ENCODE data around the gene USE1.

USE1 gene

GRCh38 chr19:17192751-17193150, 22.4 kb upstream of the USE1 start:
- H4K12ac ChIP-seq (ENCODE audit: low read depth, low read length), result no peak overlapping the region
- no peaks in the 10 kb centered on the region for H3K79me1 ChIP-seq (ENCODE audit: low read length)
- no peaks in the 10 kb centered on the region for H3K79me2 ChIP-seq (ENCODE audit: control insufficient read depth, insufficient read depth, low read length, poor library complexity)
- H2BK5ac ChIP-seq (ENCODE audit: low read depth, low read length, poor library complexity), result no peak overlapping the region
- H3K4me1 ChIP-seq (ENCODE audit: control insufficient read depth in 1 of 2, insufficient read depth in 2 of 2, low read length in 2 of 2), result no peaks in the 10 kb centered on the region
- H3K23ac ChIP-seq (ENCODE audit: low read length), result no peak overlapping the region
- H3K9me3 ChIP-seq (ENCODE audit: insufficient read depth, low read depth, low read length), result peaks cover 2% of the 10 kb centered on the region
- H3K36me3 ChIP-seq (ENCODE audit: control insufficient read depth in 1 of 2, insufficient read depth in 2 of 2, low read length in 2 of 2), result peaks cover 67 to 77% of the 10 kb centered on the region in 2 experiments
- no peak overlapping the region for H2AK5ac ChIP-seq (ENCODE audit: low read length)
- no peak overlapping the region for H3K14ac ChIP-seq (ENCODE audit: low read length)
- no CpG with 5 or more reads among the region's 26 CpGs for WGBS (ENCODE audit: extremely low coverage, insufficient coverage, insufficient read length)
- no peak overlapping the region for H4K8ac ChIP-seq (ENCODE audit: low read depth, low read length)
- DNase-seq, result no peak
- H3K4me2 ChIP-seq (ENCODE audit: low read length), result no peak overlapping the region
- no peak overlapping the region for H4K91ac ChIP-seq (ENCODE audit: low read depth, low read length)
- no peak overlapping the region for H2BK12ac ChIP-seq (ENCODE audit: low read length)
- no peak overlapping the region for H2AFZ ChIP-seq (ENCODE audit: insufficient read depth, low read length, poor library complexity)
- no peak overlapping the region for H2BK120ac ChIP-seq (ENCODE audit: insufficient read depth, low read length, poor library complexity)
- no peak overlapping the region for H3K9ac ChIP-seq (ENCODE audit: low read length)
- no peak overlapping the region for H3K18ac ChIP-seq (ENCODE audit: low read length)
- H3K27ac ChIP-seq (ENCODE audit: low read depth, low read length), result no peak overlapping the region
- H3K4ac ChIP-seq (ENCODE audit: low read depth, low read length), result no peak overlapping the region
- no peaks in the 10 kb centered on the region for H3K27me3 ChIP-seq (ENCODE audit: insufficient read depth, low read length)
- H3K4me3 ChIP-seq (ENCODE audit: low read depth, low read length), result no peak overlapping the region

- H3K27ac ChIP-seq (ENCODE audit: low read depth, low read length), result no peak overlapping the region
- DNase-seq, result no peak
- H2BK12ac ChIP-seq (ENCODE audit: low read length), result no peak overlapping the region
- H4K12ac ChIP-seq (ENCODE audit: low read depth, low read length), result no peak overlapping the region
- H3K4me1 ChIP-seq (ENCODE audit: control insufficient read depth in 1 of 2, insufficient read depth in 2 of 2, low read length in 2 of 2), result no peaks in the 10 kb centered on the region
- no peaks in the 10 kb centered on the region for H3K79me2 ChIP-seq (ENCODE audit: control insufficient read depth, insufficient read depth, low read length, poor library complexity)
- H3K9ac ChIP-seq (ENCODE audit: low read length), result no peak overlapping the region
- no peak overlapping the region for H4K8ac ChIP-seq (ENCODE audit: low read depth, low read length)
- H3K23ac ChIP-seq (ENCODE audit: low read length), result no peak overlapping the region
- H2AK5ac ChIP-seq (ENCODE audit: low read length), result no peak overlapping the region
- peaks cover 71 to 76% of the 10 kb centered on the region in 2 experiments for H3K36me3 ChIP-seq (ENCODE audit: control insufficient read depth in 1 of 2, insufficient read depth in 2 of 2, low read length in 2 of 2)
- H3K4me2 ChIP-seq (ENCODE audit: low read length), result no peak overlapping the region
- H3K4me3 ChIP-seq (ENCODE audit: low read depth, low read length), result no peak overlapping the region
- WGBS (ENCODE audit: extremely low coverage, insufficient coverage, insufficient read length), result no CpG with 5 or more reads among the region's 16 CpGs
- H4K91ac ChIP-seq (ENCODE audit: low read depth, low read length), result no peak overlapping the region
- no peaks in the 10 kb centered on the region for H3K27me3 ChIP-seq (ENCODE audit: insufficient read depth, low read length)
- H3K9me3 ChIP-seq (ENCODE audit: insufficient read depth, low read depth, low read length), result peaks cover 2% of the 10 kb centered on the region
- no peak overlapping the region for H2BK5ac ChIP-seq (ENCODE audit: low read depth, low read length, poor library complexity)
- no peaks in the 10 kb centered on the region for H3K79me1 ChIP-seq (ENCODE audit: low read length)
- no peak overlapping the region for H2AFZ ChIP-seq (ENCODE audit: insufficient read depth, low read length, poor library complexity)
- H2BK120ac ChIP-seq (ENCODE audit: insufficient read depth, low read length, poor library complexity), result no peak overlapping the region
- H3K14ac ChIP-seq (ENCODE audit: low read length), result no peak overlapping the region
- no peak overlapping the region for H3K4ac ChIP-seq (ENCODE audit: low read depth, low read length)
- no peak overlapping the region for H3K18ac ChIP-seq (ENCODE audit: low read length)
Measured at GRCh38 chr19:17194608-17195007, 20.5 kb upstream of the USE1 start.

GRCh38 chr19:17195106-17195505, 20.1 kb upstream of the USE1 start:
- no peaks in the 10 kb centered on the region for H3K79me1 ChIP-seq (ENCODE audit: low read length)
- H3K4me3 ChIP-seq (ENCODE audit: low read depth, low read length), result no peak overlapping the region
- no peaks in the 10 kb centered on the region for H3K4me1 ChIP-seq (ENCODE audit: control insufficient read depth in 1 of 2, insufficient read depth in 2 of 2, low read length in 2 of 2)
- no peak overlapping the region for H3K9ac ChIP-seq (ENCODE audit: low read length)
- no peaks in the 10 kb centered on the region for H3K79me2 ChIP-seq (ENCODE audit: control insufficient read depth, insufficient read depth, low read length, poor library complexity)
- peaks cover 73 to 75% of the 10 kb centered on the region in 2 experiments for H3K36me3 ChIP-seq (ENCODE audit: control insufficient read depth in 1 of 2, insufficient read depth in 2 of 2, low read length in 2 of 2)
- H2BK5ac ChIP-seq (ENCODE audit: low read depth, low read length, poor library complexity), result no peak overlapping the region
- H2BK12ac ChIP-seq (ENCODE audit: low read length), result no peak overlapping the region
- H3K14ac ChIP-seq (ENCODE audit: low read length), result no peak overlapping the region
- no peak overlapping the region for H3K4ac ChIP-seq (ENCODE audit: low read depth, low read length)
- H2AFZ ChIP-seq (ENCODE audit: insufficient read depth, low read length, poor library complexity), result no peak overlapping the region
- no peak overlapping the region for H4K12ac ChIP-seq (ENCODE audit: low read depth, low read length)
- H3K27me3 ChIP-seq (ENCODE audit: insufficient read depth, low read length), result no peaks in the 10 kb centered on the region
- H4K91ac ChIP-seq (ENCODE audit: low read depth, low read length), result no peak overlapping the region
- peaks cover 2% of the 10 kb centered on the region for H3K9me3 ChIP-seq (ENCODE audit: insufficient read depth, low read depth, low read length)
- H3K23ac ChIP-seq (ENCODE audit: low read length), result no peak overlapping the region
- H2AK5ac ChIP-seq (ENCODE audit: low read length), result no peak overlapping the region
- no peak overlapping the region for H3K4me2 ChIP-seq (ENCODE audit: low read length)
- no peak overlapping the region for H4K8ac ChIP-seq (ENCODE audit: low read depth, low read length)
- H3K18ac ChIP-seq (ENCODE audit: low read length), result no peak overlapping the region
- no peak overlapping the region for H3K27ac ChIP-seq (ENCODE audit: low read depth, low read length)
- no CpG with 5 or more reads among the region's 23 CpGs for WGBS (ENCODE audit: extremely low coverage, insufficient coverage, insufficient read length)
- H2BK120ac ChIP-seq (ENCODE audit: insufficient read depth, low read length, poor library complexity), result no peak overlapping the region
- DNase-seq, result no peak

GRCh38 chr19:17196610-17197009, 18.5 kb upstream of the USE1 start:
- no peak overlapping the region for H4K8ac ChIP-seq (ENCODE audit: low read depth, low read length)
- H3K9ac ChIP-seq (ENCODE audit: low read length), result no peak overlapping the region
- H2AFZ ChIP-seq (ENCODE audit: insufficient read depth, low read length, poor library complexity), result no peak overlapping the region
- no peaks in the 10 kb centered on the region for H3K4me1 ChIP-seq (ENCODE audit: control insufficient read depth in 1 of 2, insufficient read depth in 2 of 2, low read length in 2 of 2)
- no peak overlapping the region for H3K27ac ChIP-seq (ENCODE audit: low read depth, low read length)
- H3K9me3 ChIP-seq (ENCODE audit: insufficient read depth, low read depth, low read length), result peaks cover 5% of the 10 kb centered on the region
- 100% methylated on average over 3 of the region's 7 CpGs for WGBS (ENCODE audit: extremely low coverage, insufficient coverage, insufficient read length)
- H4K12ac ChIP-seq (ENCODE audit: low read depth, low read length), result no peak overlapping the region
- H2BK120ac ChIP-seq (ENCODE audit: insufficient read depth, low read length, poor library complexity), result no peak overlapping the region
- no peak overlapping the region for H2AK5ac ChIP-seq (ENCODE audit: low read length)
- H3K18ac ChIP-seq (ENCODE audit: low read length), result no peak overlapping the region
- peaks cover 75 to 76% of the 10 kb centered on the region in 2 experiments for H3K36me3 ChIP-seq (ENCODE audit: control insufficient read depth in 1 of 2, insufficient read depth in 2 of 2, low read length in 2 of 2)
- H3K14ac ChIP-seq (ENCODE audit: low read length), result no peak overlapping the region
- H3K23ac ChIP-seq (ENCODE audit: low read length), result no peak overlapping the region
- H2BK5ac ChIP-seq (ENCODE audit: low read depth, low read length, poor library complexity), result no peak overlapping the region
- no peaks in the 10 kb centered on the region for H3K79me1 ChIP-seq (ENCODE audit: low read length)
- H3K27me3 ChIP-seq (ENCODE audit: insufficient read depth, low read length), result no peaks in the 10 kb centered on the region
- H3K79me2 ChIP-seq (ENCODE audit: control insufficient read depth, insufficient read depth, low read length, poor library complexity), result no peaks in the 10 kb centered on the region
- H3K4ac ChIP-seq (ENCODE audit: low read depth, low read length), result no peak overlapping the region
- no peak overlapping the region for H4K91ac ChIP-seq (ENCODE audit: low read depth, low read length)
- no peak overlapping the region for H3K4me2 ChIP-seq (ENCODE audit: low read length)
- no peak for DNase-seq
- no peak overlapping the region for H3K4me3 ChIP-seq (ENCODE audit: low read depth, low read length)
- no peak overlapping the region for H2BK12ac ChIP-seq (ENCODE audit: low read length)

Data from trophoblast cell (in vitro differentiated cells and primary cell).